HL-60 (cell line): ENCODE results near the gene TXNIP.
A peak's percentile ranks its signal among the peaks of the same experiment; 100 is the strongest.

Experiments used
- DNase-seq, 2 experiments: peaks; one replicate each; pipeline ENCODE4 v3.0.0-alpha.2; 2010 to 2020; ENCODE audit warnings: low read depth in 1 of 2, low spot score in 1 of 2
- H3K27ac ChIP-seq: fragments of 250-450 bp; sonication (Bioruptor Pico); replicated peaks from 2 replicates; pipeline ENCODE4 v1.5.1; 2020; ENCODE audit warnings: mild to moderate bottlenecking, moderate library complexity
- H3K27me3 ChIP-seq: fragments of 250-450 bp; sonication (Bioruptor Pico); 2 replicates; pipeline ENCODE4 v1.5.1; 2021; ENCODE audit warnings: mild to moderate bottlenecking, moderate library complexity; ENCODE audit not compliant: insufficient read depth, poor library complexity, severe bottlenecking
- H3K4me3 ChIP-seq: replicated peaks from 2 replicates; pipeline ENCODE4 v1.5.1; 2011; ENCODE audit warnings: mild to moderate bottlenecking, control low read depth, low read length; ENCODE audit not compliant: insufficient read depth
- GABPA ChIP-seq: IDR thresholded peaks from 2 replicates; pipeline ENCODE4 v1.6.1; 2012; ENCODE audit warnings: low read depth
- POLR2AphosphoS5 ChIP-seq: IDR thresholded peaks from 2 replicates; pipeline ENCODE4 v1.6.1; 2012; ENCODE audit warnings: low read depth
- SPI1 ChIP-seq: IDR thresholded peaks from 2 replicates; pipeline ENCODE4 v1.6.1; 2012; ENCODE audit warnings: low read depth, mild to moderate bottlenecking, borderline replicate concordance
- TF ChIP-seq, protein P1 (sequence below): IDR thresholded peaks from one replicate; pipeline ENCODE4 v1.5.1; 2011; ENCODE audit warnings: low read length, control low read depth, inconsistent platforms; ENCODE audit not compliant: insufficient read depth
- TF ChIP-seq, protein P2 (sequence below): IDR thresholded peaks from 2 replicates; pipeline ENCODE4 v1.6.1; 2012; ENCODE audit warnings: low read depth; ENCODE audit not compliant: insufficient replicate concordance

Gene TXNIP

DNA sequence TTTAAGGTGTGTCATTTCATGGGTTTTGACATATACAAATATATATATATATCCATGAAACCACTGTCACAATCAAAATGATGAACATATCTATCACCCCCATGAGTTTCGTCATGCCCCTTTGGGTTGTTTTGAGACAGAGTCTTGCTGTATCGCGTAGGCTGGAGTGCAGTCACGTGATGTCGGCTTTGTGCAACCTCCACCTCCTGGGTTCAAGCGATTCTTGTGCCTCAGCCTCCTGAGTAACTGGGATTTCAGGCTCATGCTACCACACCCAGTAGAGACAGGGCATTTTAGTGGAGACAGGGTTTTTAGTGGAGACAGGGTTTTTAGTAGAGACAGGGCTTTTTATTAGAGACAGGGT lies 17.2 kb upstream of the TXNIP start:
- no peak for DNase-seq
- Histone ChIP-seq H3K27ac (no peak overlapping the region), H3K4me3 (no peak overlapping the region), H3K27me3 (peaks cover 2% of the 10 kb centered on the region)
- TF ChIP-seq, protein P1, sequence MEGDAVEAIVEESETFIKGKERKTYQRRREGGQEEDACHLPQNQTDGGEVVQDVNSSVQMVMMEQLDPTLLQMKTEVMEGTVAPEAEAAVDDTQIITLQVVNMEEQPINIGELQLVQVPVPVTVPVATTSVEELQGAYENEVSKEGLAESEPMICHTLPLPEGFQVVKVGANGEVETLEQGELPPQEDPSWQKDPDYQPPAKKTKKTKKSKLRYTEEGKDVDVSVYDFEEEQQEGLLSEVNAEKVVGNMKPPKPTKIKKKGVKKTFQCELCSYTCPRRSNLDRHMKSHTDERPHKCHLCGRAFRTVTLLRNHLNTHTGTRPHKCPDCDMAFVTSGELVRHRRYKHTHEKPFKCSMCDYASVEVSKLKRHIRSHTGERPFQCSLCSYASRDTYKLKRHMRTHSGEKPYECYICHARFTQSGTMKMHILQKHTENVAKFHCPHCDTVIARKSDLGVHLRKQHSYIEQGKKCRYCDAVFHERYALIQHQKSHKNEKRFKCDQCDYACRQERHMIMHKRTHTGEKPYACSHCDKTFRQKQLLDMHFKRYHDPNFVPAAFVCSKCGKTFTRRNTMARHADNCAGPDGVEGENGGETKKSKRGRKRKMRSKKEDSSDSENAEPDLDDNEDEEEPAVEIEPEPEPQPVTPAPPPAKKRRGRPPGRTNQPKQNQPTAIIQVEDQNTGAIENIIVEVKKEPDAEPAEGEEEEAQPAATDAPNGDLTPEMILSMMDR, result no peak
- no peak for TF ChIP-seq GABPA
- TF ChIP-seq, protein P2, sequence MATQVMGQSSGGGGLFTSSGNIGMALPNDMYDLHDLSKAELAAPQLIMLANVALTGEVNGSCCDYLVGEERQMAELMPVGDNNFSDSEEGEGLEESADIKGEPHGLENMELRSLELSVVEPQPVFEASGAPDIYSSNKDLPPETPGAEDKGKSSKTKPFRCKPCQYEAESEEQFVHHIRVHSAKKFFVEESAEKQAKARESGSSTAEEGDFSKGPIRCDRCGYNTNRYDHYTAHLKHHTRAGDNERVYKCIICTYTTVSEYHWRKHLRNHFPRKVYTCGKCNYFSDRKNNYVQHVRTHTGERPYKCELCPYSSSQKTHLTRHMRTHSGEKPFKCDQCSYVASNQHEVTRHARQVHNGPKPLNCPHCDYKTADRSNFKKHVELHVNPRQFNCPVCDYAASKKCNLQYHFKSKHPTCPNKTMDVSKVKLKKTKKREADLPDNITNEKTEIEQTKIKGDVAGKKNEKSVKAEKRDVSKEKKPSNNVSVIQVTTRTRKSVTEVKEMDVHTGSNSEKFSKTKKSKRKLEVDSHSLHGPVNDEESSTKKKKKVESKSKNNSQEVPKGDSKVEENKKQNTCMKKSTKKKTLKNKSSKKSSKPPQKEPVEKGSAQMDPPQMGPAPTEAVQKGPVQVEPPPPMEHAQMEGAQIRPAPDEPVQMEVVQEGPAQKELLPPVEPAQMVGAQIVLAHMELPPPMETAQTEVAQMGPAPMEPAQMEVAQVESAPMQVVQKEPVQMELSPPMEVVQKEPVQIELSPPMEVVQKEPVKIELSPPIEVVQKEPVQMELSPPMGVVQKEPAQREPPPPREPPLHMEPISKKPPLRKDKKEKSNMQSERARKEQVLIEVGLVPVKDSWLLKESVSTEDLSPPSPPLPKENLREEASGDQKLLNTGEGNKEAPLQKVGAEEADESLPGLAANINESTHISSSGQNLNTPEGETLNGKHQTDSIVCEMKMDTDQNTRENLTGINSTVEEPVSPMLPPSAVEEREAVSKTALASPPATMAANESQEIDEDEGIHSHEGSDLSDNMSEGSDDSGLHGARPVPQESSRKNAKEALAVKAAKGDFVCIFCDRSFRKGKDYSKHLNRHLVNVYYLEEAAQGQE, result no peak

DNA sequence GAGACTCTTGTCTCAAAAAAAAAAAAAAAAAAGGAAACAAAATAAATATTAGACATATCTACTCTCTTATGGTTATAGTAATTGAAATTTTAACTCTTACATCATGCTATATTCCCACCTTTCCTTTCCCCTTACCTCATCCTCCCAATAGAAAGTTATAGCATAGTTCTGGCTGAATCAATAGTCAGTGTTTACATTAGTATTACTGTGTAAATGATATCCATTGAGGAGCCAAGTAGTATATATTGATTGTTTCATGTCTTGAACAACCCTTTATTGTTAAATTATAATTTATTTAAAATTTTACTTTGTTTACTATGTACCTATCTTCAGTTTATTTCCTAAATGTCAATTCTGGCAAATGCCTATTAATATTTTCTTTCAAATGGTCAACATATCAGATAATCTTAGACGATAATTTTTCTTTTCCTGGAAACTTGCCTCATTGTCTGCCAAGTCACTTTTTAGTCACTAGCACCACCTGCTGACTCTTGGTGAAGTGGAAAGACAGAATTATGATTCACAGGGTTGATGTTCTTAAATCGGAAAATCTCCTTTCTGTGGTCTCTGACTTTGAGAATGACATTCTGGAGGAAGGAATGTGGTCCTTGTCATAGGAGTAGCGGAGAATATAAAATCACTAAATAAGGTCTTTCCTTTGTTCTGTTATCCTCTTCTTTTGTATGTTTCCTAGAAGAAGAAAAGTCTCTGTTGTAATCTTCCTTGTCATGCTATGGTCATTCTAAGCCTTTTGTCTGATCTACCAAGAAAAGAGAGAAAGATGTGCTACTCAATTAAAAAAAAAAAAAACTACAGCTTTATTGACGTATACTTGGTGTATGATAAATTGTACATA lies 16.6 kb upstream of the TXNIP start:
- Histone ChIP-seq H3K4me3 (no peak overlapping the region), H3K27ac (no peak overlapping the region), H3K27me3 (no peaks in the 10 kb centered on the region)
- no peak for TF ChIP-seq SPI1
- TF ChIP-seq, protein P1, result peak; percentile 60
- DNase-seq, result peak; percentile 40 to 62

DNA sequence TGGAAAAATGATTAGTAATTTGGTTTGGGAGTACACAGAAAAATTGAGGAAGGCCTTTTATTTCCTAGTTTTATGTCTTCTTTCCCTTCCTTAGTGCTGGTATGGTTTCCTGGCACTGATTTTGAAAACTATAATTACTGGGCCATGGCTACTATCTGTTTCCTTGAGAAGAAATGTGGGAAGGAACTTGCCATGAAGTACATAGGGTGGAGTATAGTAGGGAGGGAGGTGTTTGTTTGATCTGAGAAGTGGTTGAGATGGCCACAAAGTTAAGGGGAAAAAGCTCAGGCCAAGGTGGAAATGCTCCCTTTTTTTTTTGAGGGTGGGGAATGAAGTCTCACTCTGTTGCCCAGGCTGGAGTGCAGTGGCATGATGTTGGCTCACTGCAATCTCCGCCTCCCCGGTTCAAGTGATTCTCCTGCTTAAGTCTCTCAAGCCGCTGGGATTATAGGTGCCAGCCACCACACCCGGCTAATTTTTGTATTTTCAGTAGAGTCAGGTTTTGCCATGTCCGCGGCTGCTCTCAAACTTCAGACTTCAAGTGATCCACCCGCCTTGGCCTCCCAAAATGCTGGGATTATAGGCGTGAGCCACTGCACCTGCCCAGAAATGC lies 13.9 kb upstream of the TXNIP start:
- no peaks in the 10 kb centered on the region for H3K27me3 ChIP-seq
- DNase-seq, result no peak
- TF ChIP-seq SPI1 (no peak), GABPA (no peak), POLR2AphosphoS5 (no peak)
- TF ChIP-seq, protein P2, result no peak
- TF ChIP-seq, protein P1, result no peak
- no peak overlapping the region for H3K27ac ChIP-seq
- no peak overlapping the region for H3K4me3 ChIP-seq
